Non-pigmented ciliary epithelial cell (primary cell): ENCODE measurements around the gene TELO2.
"Not testable (repeated sequence)": the region's sequence is repeated elsewhere in the genome, so short reads cannot be mapped to it uniquely, and the experiment has no call there.

ENCODE experiments used
- DNase-seq: peaks from one replicate; pipeline ENCODE4 v3.0.0-alpha.2; 2010; ENCODE audit warnings: low read depth

TELO2 gene

DNA sequence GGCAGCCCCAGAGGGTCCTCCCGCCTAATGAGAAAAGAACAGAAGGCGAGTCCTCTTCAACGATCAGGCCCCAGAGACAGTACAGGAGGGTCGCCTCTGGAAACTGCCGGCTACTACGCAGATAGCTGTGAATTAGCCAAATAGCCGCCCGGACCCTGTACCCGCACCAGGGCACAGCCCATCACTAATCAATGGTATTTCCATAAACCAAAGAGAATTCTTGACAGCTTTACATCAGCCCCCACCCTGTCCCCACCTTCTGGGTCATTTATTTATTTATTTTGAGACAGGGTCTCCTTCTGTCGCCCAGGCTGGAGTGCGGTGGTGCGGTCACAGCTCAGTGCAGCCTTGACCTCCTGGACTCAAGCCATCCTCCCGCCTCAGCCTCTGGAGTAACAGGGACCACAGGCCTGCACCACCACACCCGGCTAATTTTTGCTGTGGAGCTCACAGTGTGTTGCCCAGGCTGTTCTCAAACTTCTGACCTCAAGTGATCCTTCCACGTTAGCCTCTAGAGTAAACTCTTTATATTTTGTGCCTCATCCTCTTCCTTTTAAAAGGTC is 17.5 kb upstream of the TELO2 start:
- DNase-seq = no peak

DNA sequence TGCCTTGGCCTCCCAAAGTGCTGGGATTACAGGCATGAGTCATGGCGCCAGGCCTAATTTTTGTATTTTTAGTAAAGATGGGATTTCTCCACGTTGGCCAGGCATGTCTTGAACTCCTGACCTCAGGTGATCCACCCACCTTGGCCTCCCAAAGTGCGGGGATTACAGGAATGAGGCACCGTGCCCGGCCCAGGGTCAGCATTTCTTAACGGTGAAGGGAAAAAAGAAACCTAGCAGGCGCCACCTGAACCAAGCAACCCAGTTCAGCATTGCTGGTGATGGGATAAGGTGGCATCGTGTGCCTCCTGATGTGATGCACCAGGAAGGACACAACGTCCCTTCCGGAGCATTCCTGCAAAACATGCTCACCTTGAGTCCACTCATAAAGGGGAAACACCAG is 16.1 kb upstream of the TELO2 start:
- DNase-seq = no peak

- DNase-seq = not testable (repeated sequence)
Measured at GRCh38 chr16:1478937-1479336, 14.2 kb upstream of the TELO2 start.

- no peak for DNase-seq
Measured at GRCh38 chr16:1481906-1482835, 11.0 kb upstream of the TELO2 start.

GRCh38 chr16:1485847-1486496 is 7.2 kb upstream of the TELO2 start:
- no peak for DNase-seq

DNA sequence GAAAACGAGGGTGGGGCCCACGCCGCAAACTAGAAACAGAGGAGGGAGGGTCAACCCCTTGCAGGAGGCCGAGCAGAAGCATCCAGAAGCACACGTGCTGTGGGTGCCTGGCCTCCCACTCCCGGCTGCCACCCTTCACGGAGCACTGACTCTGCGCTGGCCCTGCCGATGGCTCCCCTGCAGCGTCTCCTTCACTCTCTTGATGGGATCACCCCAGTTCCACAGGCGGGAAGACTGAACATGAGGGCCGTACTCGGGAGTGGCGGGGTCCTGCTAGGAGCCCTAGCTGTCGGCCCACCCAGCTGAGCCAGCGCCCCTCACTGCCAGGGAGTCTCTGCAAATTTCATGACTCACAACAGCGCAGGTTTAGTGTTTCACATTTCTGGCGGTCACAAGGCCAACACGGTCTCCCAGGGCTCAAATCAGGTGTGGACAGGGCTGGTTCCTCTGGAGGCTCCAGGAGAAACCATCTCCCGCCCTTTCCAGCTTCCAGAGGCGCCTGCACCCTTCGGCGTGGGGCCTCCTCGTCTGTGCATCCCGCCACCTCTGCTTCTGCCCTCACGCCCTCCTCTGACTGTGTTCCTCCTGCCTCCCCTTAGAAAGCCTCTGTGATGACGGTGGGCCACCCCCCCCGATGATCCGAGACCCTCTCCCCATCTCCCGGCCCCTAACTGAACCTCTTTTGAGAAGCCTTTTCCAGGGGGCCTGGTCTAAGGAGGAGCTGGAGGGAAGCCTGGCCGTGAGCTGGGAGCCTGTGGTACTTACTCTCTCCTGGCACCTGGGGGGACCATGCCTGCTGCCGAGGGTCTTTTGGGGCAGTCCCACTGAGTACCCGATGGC is 6.4 kb upstream of the TELO2 start:
- DNase-seq = no peak

DNA sequence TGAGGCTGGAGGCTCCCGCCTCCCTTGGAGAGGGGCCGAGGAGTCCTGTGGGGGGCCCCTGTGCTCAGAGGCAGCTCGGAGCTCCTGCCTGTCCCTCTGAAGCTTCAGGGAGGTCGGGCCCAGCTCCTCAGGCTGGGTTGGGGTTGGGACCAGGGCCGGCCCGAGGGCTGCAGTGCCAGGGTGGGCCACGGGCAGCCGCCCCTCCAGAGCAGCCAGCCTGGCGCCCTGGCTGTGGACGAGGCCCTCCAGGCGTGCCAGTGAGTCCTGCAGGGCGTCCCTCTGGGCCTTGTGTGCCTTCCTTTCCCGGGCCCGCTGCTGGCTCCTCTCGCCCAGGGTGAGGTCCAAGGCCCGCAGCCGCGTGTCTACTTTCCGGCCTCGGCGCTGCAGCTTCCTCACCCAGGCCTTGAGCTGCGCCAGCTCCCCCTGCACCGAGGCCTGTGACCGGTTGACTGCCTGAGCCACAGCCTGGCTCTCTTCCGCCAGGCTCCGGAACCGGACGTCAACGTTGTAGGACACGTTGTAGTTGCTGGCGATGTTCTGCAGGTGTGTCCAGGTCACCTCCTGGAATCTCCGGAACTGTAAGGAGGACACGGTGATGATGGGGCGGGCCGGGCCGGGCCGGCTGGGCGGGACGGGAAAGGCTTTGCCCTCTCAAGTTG is 5.6 kb upstream of the TELO2 start:
- no peak for DNase-seq

DNA sequence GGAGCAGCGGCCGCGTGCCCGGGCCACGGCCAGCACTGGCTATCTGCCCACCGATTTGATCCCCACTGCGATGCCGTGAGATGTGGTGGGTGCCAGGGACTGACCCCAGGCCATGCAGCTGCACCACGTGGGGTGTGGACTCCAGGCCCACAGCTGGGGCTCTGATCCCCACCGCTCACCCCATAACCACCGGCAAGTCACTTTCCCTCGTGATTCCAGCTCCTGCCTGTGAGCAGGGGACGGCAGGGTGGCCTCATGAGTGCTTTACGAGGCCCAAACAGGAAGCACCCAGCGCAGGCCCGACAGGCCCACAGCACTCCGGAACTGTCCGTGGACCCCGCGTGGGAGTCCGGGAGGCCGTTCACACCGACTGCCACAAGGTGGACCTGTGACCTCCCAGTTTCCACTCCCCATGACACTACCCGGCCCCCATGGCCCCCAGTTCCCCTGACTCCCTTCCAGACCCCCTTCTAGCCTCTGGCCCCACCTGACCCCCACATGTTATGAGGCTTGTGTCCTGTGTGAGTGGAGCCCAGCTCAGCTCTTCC is 5.0 kb upstream of the TELO2 start:
- DNase-seq = no peak

DNA sequence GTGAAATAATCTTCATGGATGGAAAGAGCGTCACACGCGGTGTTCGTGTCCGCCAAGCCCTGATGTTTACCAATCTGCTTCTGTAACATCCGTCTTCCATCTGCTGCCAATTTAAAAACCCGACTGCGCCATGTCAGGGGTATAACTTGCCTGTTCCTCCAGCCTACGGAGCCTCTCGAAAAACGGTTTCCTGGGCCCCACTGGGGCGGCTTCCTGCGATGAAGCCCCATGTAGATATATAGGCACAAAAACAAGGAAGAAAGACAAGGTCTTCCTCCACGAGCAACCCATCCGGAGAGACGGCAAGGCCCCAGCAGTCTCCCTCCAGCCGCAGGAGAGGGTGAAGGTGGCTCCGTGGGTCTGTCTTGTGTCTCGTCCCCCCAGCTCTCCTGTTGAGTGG is 4.5 kb upstream of the TELO2 start, which contains the start of gene PTX4:
Gene PTX4, minus strand, starts transcription at position 326 of the 400 bp plus-strand sequence. Its CDS starts 35 bp downstream, at position 291.
- no peak for DNase-seq

DNA sequence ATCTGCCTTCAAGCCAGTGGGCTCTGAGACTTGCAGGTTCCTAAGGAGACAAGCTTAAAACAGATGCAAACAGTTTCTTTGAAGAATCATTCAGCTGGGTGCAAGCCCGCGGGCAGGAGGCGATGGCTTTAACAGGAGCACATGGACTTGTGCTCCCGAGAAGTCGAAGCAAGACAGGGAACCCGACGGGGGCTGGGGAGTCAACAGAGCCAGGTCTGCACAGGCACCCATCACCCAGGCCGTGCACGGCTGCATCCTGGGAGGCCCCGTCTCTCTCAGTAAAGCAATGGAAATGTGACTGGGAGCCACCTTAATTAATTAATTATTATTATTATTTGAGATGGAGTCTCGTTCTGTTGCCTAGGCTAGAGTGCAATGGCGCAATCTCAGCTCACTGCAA is 4.1 kb upstream of the TELO2 start:
- DNase-seq = no peak

DNA sequence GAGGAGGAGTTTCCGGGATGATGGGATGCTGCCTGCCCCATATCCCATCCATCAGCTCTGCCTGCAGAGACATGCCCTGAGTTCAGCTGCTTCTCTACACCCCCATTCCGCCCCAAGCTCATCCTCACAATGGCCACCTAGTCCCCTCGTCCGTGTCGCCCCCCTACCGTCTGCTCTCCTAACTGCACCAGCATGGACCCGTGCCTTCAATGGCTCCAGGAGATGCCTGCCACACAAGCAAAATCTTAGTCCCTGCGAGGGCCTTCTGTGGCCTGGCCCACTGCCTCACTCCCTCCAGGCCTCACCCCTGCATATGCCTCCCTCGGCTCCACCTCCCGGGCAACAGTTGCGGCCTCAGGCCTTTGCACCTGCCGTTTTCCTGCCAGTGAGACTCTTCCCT is 1.8 kb upstream of the TELO2 start:
- DNase-seq = no peak

- no peak for DNase-seq
Measured at GRCh38 chr16:1492082-1492922, 858 bp upstream of the TELO2 start.

GRCh38 chr16:1493746-1494094 is 560 bp downstream of the TELO2 start:
- DNase-seq = no peak

DNA sequence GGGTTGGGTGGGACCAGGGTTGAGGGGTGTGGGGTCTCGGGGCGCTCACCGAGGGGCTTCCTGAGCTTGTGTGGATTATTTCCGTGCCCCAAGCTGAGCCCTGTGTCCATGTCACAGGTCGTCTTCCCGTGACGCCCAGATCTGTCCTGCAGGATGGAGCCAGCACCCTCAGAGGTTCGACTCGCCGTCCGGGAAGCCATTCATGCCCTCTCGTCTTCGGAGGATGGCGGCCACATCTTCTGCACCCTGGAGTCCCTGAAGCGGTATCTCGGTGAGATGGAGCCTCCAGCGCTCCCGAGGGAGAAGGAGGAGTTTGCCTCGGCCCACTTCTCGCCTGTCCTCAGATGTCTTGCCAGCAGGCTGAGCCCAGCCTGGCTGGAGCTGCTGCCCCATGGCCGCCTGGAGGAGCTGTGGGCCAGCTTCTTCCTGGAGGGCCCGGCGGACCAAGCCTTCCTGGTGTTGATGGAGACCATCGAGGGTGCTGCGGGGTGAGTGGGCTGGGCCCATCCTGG is 1.0 kb downstream of the TELO2 start:
- no peak for DNase-seq

GRCh38 chr16:1494711-1495110 is 1.6 kb downstream of the TELO2 start:
- DNase-seq = no peak

DNA sequence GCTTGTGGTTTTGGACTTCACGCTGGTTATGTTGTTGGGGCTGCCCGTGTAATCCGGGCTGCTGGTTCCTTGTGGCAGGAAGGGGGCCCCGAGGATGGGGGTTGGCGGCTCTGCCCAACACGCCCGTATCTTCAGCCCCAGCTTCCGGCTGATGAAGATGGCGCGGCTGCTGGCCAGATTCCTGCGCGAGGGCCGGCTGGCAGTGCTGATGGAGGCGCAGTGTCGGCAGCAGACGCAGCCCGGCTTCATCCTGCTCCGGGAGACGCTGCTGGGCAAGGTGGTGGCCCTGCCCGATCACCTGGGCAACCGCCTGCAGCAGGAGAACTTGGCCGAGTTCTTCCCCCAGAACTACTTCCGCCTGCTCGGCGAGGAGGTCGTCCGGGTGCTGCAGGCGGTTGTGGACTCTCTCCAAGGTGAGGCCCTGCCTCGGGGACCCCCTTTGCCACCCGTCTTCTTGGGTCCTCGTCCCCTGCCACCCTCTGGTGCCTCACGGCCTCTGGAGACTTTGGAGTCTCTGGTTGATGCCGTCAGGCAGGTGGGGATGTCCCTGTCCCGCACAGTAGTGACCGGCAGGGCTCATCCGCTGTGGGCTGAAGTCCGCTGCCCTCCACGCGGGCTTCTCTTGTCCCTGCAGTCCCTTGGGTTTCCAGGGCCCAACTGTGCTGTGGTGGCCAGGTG is 2.2 kb downstream of the TELO2 start:
- no peak for DNase-seq

DNA sequence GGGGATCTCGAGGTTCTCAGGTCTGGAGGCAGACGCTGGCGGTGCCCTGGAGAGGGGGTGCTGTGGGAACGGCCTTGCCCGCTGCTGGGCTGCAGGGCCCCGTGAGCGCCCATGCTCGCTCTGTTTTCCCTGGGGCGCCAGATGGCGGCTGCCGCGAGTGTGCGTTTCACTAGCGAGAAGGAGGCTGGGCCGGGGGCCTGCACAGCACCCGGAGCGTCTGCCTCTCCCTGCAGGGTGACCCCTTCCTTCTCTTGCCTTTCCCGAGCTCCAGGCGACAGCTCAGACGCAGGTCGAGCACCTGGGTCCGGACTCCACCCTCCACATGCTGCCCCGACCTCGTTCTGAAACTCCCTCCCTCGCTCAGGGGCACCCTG is 2.7 kb downstream of the TELO2 start:
- no peak for DNase-seq

DNA sequence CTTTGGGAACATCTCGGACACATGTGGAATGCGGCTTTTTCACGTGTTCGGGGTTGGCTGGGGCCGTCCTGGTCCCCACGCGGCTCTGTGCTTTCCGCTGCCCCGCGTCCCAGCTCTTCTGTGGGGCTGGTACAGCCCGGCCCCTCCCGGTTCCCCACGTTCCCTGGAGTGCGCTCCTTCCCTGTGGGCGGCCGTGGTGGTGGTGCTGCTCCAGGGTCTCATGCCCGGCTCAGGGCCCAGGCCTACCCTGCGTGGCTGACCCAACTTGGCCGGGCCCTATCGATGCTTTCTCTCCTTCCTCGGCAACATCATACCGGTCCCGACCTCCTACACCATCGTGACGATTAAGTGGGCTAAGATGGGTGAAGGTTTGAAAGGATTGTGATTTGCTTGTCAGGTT is 3.3 kb downstream of the TELO2 start:
- DNase-seq = no peak

- DNase-seq = no peak
Measured at GRCh38 chr16:1497014-1497598, 3.9 kb downstream of the TELO2 start.
